ENCODE results near the gene SMPD3. TPM values are rescaled to one million over a fixed set of nuclear protein-coding genes. Genes with fewer than 3 reads are reported as not detected.

The SMPD3 gene
- total RNA-seq, 1 donor = 2.6 TPM

GRCh38 chr16:68349838-68350410 lies 98.4 kb downstream of the SMPD3 start:
- H3K9me3 ChIP-seq (ENCODE audit: low read depth, low read length) = no peaks in the 10 kb centered on the region
- no peaks in the 10 kb centered on the region for H3K4me1 ChIP-seq (ENCODE audit: insufficient read depth, low read length)
- H3K4me3 ChIP-seq (ENCODE audit: low read length) = no peak overlapping the region
- no peaks in the 10 kb centered on the region for H3K27me3 ChIP-seq (ENCODE audit: insufficient read depth, low read length)

DNA sequence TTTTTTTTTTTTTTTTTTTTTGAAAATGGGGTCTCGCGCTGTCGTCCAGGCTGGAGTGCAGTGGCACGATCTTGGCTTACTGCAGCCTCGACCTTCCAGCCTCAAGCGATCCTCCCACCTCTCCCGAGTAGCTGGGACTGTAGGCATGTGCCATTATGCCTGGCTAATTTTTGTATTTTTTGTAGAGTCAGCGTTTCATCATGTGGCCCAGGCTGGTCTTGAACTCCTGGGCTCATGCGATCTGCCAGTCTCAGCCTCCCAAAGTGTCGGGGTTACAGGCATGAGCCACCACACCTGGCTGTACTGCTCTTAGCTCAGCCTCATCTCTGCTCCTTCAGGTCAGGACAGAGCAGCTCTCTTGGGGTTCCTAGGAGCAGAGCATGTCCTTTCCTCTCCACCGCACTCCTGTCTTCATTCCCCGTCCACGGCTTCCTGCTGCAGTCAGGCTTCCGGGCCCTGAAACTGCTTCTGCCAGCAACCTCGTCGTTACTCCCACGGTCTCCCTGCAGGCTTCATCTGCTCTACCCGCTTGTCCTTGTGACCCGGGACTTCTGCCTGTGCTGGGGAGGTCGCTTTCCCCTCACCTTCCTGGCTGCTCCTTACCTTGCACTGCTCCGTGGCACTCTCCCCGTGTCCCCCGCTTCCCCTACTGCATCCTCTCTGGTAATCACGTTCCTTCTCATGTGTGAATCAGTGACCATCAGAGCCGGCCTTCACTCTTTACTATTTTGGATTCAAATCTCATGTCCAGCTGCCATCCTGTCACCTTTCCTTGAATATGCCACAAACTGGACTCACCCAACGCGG lies 99.5 kb downstream of the SMPD3 start:
- H3K4me3 ChIP-seq (ENCODE audit: low read length) = no peak overlapping the region

DNA sequence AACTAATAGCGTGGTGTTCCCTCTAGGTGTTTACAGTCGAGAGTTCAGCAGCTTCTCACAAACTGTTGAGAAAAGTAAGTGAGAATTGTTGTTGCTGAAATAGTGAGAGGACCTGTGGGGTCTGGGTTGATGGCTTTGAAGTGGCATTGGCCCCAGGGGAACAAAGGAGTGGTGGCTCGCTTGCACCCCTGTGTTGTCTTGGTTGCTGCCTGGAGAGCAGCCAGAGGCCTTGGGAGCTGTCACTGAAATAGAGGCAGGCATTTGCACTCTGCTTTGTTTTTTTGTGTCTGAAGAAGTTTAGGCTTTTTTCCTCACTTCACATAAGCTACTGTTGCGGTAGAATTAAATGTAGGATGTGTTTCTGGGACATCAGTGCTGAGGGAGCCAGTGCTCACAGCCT lies 100.7 kb downstream of the SMPD3 start:
- H3K4me3 ChIP-seq (ENCODE audit: low read length) = no peak overlapping the region
- no peaks in the 10 kb centered on the region for H3K4me1 ChIP-seq (ENCODE audit: insufficient read depth, low read length)
- no peaks in the 10 kb centered on the region for H3K27me3 ChIP-seq (ENCODE audit: insufficient read depth, low read length)
- H3K9me3 ChIP-seq (ENCODE audit: low read depth, low read length) = no peaks in the 10 kb centered on the region

More for the DNA sequence above, 99.5 kb downstream of the SMPD3 start:
- Histone ChIP-seq H3K9me3 (ENCODE audit: low read depth, low read length) (no peaks in the 10 kb centered on the region), H3K27me3 (ENCODE audit: insufficient read depth, low read length) (no peaks in the 10 kb centered on the region), H3K4me1 (ENCODE audit: insufficient read depth, low read length) (no peaks in the 10 kb centered on the region)

DNA sequence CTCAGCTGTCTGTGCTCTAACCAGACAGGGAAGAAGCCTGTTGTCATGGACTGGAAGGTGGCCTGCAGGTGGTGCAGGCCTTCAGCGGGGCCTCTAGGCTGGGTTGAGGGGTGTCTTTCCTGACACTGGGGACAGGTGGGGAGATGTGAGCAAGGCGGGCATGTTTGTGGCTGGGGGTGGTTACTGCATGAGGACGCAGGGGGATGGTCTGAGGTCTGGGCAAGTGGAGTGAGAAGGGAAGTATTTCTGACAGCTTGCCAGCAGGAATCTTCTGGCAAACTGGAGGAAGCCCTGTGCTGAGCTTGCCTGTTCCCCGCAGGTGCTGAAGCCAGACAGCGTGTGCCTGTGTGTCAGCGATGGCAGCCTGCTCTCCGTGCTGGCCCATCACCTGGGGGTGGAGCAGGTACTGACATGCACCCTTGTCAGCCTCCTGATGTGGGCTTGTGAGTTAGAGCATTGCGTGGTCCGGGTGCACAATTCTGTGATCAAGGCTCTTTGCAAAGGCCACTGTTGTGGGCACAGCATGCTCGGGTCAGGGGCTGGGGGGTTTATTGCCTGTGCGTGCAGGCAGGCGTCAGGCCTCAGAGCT lies 101.3 kb downstream of the SMPD3 start:
- Histone ChIP-seq H3K9me3 (ENCODE audit: low read depth, low read length) (no peaks in the 10 kb centered on the region), H3K4me1 (ENCODE audit: insufficient read depth, low read length) (no peaks in the 10 kb centered on the region), H3K4me3 (ENCODE audit: low read length) (no peak overlapping the region), H3K27me3 (ENCODE audit: insufficient read depth, low read length) (no peaks in the 10 kb centered on the region)

- Histone ChIP-seq H3K9me3 (ENCODE audit: low read depth, low read length) (no peaks in the 10 kb centered on the region), H3K4me1 (ENCODE audit: insufficient read depth, low read length) (no peaks in the 10 kb centered on the region), H3K4me3 (ENCODE audit: low read length) (no peak overlapping the region), H3K27me3 (ENCODE audit: insufficient read depth, low read length) (no peaks in the 10 kb centered on the region)
Observed at GRCh38 chr16:68345958-68346635, 102.2 kb downstream of the SMPD3 start.

DNA sequence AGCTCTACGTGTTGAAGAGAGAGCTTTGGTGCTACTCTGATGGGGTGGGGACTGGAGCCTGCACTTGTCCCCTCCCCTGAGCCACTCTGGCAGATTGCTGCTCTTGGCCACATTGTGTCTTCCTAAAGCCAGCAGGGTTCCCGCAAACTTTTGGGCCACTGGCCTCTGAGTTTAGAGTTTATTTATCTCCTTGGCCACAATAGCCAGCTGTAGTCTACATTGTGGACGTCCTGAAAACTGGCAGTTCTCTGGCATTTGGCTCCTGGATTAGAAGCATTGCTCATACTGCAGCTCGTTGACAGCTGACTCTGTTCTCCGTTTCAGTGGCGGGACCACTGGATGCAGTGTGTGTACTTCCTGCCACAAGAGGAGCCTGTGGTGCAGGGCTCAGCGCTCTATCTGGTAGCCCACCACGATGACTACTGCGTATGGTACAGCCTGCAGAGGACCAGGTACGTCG lies 102.9 kb downstream of the SMPD3 start:
- Histone ChIP-seq H3K9me3 (ENCODE audit: low read depth, low read length) (no peaks in the 10 kb centered on the region), H3K4me1 (ENCODE audit: insufficient read depth, low read length) (no peaks in the 10 kb centered on the region), H3K4me3 (ENCODE audit: low read length) (no peak overlapping the region), H3K27me3 (ENCODE audit: insufficient read depth, low read length) (no peaks in the 10 kb centered on the region)

DNA sequence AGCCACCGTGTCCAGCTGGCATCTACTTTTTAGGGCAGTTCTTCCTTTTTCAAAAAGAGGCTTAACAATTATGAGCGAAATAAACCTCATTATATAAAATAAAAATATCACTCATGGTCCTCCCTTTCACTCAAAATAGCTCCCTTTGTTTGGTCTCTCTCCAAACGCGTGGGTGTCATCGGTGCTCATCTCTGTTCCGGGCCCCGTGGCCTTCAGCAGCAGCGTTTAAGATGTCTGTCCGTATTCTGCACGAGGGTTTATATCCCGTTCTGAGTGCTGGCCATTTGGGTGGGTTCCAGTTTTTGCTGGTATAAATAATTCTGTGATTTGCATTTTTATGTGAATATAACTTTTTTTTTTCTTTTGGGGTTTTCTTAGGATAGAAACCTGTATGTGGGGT lies 104.1 kb downstream of the SMPD3 start:
- H3K9me3 ChIP-seq (ENCODE audit: low read depth, low read length) = no peaks in the 10 kb centered on the region
- no peaks in the 10 kb centered on the region for H3K4me1 ChIP-seq (ENCODE audit: insufficient read depth, low read length)
- H3K27me3 ChIP-seq (ENCODE audit: insufficient read depth, low read length) = no peaks in the 10 kb centered on the region
- H3K4me3 ChIP-seq (ENCODE audit: low read length) = no peak overlapping the region

GRCh38 chr16:68343137-68343536 lies 105.2 kb downstream of the SMPD3 start:
- Histone ChIP-seq H3K4me1 (ENCODE audit: insufficient read depth, low read length) (no peaks in the 10 kb centered on the region), H3K27me3 (ENCODE audit: insufficient read depth, low read length) (no peaks in the 10 kb centered on the region), H3K9me3 (ENCODE audit: low read depth, low read length) (no peaks in the 10 kb centered on the region), H3K4me3 (ENCODE audit: low read length) (no peak overlapping the region)

DNA sequence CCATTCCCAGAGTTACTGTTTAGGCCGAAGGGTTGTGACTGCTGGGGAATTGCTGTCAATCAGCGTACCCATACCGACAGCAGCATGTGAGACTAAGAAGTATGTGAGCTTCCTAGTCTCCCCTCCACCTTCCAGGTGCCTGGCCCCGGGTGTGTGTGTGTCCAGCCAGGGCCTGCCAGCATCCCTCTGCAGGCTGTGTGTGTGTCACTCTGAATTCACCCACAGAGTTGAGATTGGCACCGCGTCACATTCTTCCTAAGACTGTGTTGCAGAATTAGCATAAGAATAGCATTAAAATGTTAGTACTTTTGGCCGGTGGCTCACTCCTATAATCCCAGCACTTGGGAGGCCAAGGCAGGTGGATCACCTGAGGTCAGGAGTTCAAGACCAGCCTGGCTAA lies 105.7 kb downstream of the SMPD3 start:
- Histone ChIP-seq H3K27me3 (ENCODE audit: insufficient read depth, low read length) (no peaks in the 10 kb centered on the region), H3K4me3 (ENCODE audit: low read length) (no peak overlapping the region), H3K9me3 (ENCODE audit: low read depth, low read length) (no peaks in the 10 kb centered on the region), H3K4me1 (ENCODE audit: insufficient read depth, low read length) (no peaks in the 10 kb centered on the region)

- no peaks in the 10 kb centered on the region for H3K27me3 ChIP-seq (ENCODE audit: insufficient read depth, low read length)
- H3K9me3 ChIP-seq (ENCODE audit: low read depth, low read length) = no peaks in the 10 kb centered on the region
- no peaks in the 10 kb centered on the region for H3K4me1 ChIP-seq (ENCODE audit: insufficient read depth, low read length)
- H3K4me3 ChIP-seq (ENCODE audit: low read length) = no peak overlapping the region
Observed at GRCh38 chr16:68339214-68339613, 109.1 kb downstream of the SMPD3 start.

- Histone ChIP-seq H3K9me3 (ENCODE audit: low read depth, low read length) (no peaks in the 10 kb centered on the region), H3K27me3 (ENCODE audit: insufficient read depth, low read length) (no peaks in the 10 kb centered on the region), H3K4me1 (ENCODE audit: insufficient read depth, low read length) (peaks cover 1% of the 10 kb centered on the region), H3K4me3 (ENCODE audit: low read length) (no peak overlapping the region)
Observed at GRCh38 chr16:68338326-68339119, 109.8 kb downstream of the SMPD3 start.

GRCh38 chr16:68335175-68335574 lies 113.1 kb downstream of the SMPD3 start:
- Histone ChIP-seq H3K27me3 (ENCODE audit: insufficient read depth, low read length) (no peaks in the 10 kb centered on the region), H3K4me3 (ENCODE audit: low read length) (no peak overlapping the region), H3K9me3 (ENCODE audit: low read depth, low read length) (no peaks in the 10 kb centered on the region), H3K4me1 (ENCODE audit: insufficient read depth, low read length) (peaks cover 22% of the 10 kb centered on the region)

- no peaks in the 10 kb centered on the region for H3K27me3 ChIP-seq (ENCODE audit: insufficient read depth, low read length)
- H3K9me3 ChIP-seq (ENCODE audit: low read depth, low read length) = no peaks in the 10 kb centered on the region
- H3K4me3 ChIP-seq (ENCODE audit: low read length) = no peak overlapping the region
- H3K4me1 ChIP-seq (ENCODE audit: insufficient read depth, low read length) = peaks cover 25% of the 10 kb centered on the region
Observed at GRCh38 chr16:68332411-68333121, 115.7 kb downstream of the SMPD3 start.

GRCh38 chr16:68331879-68332410 lies 116.4 kb downstream of the SMPD3 start:
- peaks cover 25% of the 10 kb centered on the region for H3K4me1 ChIP-seq (ENCODE audit: insufficient read depth, low read length)
- H3K9me3 ChIP-seq (ENCODE audit: low read depth, low read length) = no peaks in the 10 kb centered on the region
- no peaks in the 10 kb centered on the region for H3K27me3 ChIP-seq (ENCODE audit: insufficient read depth, low read length)
- H3K4me3 ChIP-seq (ENCODE audit: low read length) = no peak overlapping the region
